Measurements from ENCODE around the gene SS18L1. TPM values are rescaled to one million over a fixed set of nuclear protein-coding genes. Genes with fewer than 3 reads are reported as not detected.
A peak's percentile ranks its signal among the peaks of the same experiment; 100 is the strongest.

Gene SS18L1
- total and polyA plus RNA-seq, 10 of the 15 experiments (the other 5 are each of a cell fraction or from before 2014, with no cell fraction given) = 1.8 to 20.0 (median 6.6) TPM

DNA sequence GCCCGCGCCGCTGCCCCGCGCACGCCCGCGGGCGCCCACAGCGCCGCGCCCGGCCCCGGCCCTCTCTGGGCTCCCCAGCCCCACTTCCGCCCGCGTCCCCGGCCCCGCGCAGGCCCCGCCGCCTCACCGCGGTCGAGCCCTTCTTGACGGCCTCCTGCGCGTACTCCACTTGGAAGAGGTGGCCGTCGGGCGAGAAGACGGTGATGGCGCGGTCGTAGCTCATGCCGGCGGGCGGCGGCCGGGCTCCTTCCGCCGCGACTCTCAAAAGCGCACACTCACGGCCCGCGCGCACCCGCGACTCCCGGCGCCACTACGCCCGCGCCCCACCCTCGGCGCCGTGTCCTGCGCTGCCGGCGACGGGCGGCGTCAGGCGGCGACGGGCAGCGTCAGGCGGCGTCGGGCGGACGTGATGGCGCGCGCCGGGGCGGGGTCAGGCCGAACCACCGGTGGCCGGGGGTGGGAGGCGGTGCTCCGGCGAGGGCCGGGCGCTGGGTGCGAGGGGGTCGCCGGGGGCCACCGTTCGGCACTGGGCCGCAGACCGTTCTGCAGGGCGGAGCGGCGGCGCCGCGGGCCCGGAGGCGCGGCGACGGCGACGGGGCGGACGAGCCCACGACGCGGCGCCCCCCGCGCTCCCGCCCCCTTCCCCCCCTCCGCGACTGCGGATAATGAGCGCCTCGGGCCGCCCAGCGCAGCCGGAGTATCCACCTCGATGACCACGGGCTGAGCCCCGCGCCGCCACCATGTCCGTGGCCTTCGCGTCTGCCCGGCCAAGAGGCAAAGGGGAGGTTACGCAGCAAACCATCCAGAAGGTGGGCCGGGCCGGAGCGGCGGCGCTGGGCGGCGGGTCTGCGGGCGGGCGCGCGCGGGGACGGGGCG is at the start of gene SS18L1, which contains the start of gene PSMA7 (continued):
- no peak for TF ChIP-seq NFYA (IDR thresholded peaks at IDR 0.05; ENCODE audit: borderline replicate concordance, low read depth, low read length)
- TF ChIP-seq BHLHE40 (IDR thresholded peaks at IDR 0.05; ENCODE audit: borderline replicate concordance in 1 of 2, low read depth in 2 of 2, low read length in 1 of 2) = peak; percentile 72 to 98
- TF ChIP-seq CREM (IDR thresholded peaks at IDR 0.05; ENCODE audit: low read depth) = peak; percentile 62; the same call in 1 of the 2 replicates
- TF ChIP-seq CHD2 (IDR thresholded peaks at IDR 0.05; ENCODE audit: borderline replicate concordance, low read depth, low read length) = no peak
- TF ChIP-seq TAF1 (IDR thresholded peaks at IDR 0.05; ENCODE audit: borderline replicate concordance, low read depth, low read length) = peak; percentile 44; the same call in 1 of the 2 replicates
- peak; percentile 0 to 82; a peak in 2 of 3 replicates for TF ChIP-seq EGR1 (IDR thresholded peaks at IDR 0.05; ENCODE audit: borderline replicate concordance in 1 of 2, low read depth in 2 of 2, low read length in 2 of 2)
- no peak for TF ChIP-seq ZZZ3 (IDR thresholded peaks at IDR 0.05; ENCODE audit: control insufficient read depth, insufficient read length, low read depth)
- no peak for TF ChIP-seq ZBTB11 (CRISPR knock-in tag; IDR thresholded peaks at IDR 0.05)
- TF ChIP-seq, protein P1, sequence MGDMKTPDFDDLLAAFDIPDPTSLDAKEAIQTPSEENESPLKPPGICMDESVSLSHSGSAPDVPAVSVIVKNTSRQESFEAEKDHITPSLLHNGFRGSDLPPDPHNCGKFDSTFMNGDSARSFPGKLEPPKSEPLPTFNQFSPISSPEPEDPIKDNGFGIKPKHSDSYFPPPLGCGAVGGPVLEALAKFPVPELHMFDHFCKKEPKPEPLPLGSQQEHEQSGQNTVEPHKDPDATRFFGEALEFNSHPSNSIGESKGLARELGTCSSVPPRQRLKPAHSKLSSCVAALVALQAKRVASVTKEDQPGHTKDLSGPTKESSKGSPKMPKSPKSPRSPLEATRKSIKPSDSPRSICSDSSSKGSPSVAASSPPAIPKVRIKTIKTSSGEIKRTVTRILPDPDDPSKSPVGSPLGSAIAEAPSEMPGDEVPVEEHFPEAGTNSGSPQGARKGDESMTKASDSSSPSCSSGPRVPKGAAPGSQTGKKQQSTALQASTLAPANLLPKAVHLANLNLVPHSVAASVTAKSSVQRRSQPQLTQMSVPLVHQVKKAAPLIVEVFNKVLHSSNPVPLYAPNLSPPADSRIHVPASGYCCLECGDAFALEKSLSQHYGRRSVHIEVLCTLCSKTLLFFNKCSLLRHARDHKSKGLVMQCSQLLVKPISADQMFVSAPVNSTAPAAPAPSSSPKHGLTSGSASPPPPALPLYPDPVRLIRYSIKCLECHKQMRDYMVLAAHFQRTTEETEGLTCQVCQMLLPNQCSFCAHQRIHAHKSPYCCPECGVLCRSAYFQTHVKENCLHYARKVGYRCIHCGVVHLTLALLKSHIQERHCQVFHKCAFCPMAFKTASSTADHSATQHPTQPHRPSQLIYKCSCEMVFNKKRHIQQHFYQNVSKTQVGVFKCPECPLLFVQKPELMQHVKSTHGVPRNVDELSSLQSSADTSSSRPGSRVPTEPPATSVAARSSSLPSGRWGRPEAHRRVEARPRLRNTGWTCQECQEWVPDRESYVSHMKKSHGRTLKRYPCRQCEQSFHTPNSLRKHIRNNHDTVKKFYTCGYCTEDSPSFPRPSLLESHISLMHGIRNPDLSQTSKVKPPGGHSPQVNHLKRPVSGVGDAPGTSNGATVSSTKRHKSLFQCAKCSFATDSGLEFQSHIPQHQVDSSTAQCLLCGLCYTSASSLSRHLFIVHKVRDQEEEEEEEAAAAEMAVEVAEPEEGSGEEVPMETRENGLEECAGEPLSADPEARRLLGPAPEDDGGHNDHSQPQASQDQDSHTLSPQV (IDR thresholded peaks at IDR 0.05) = no peak
- no peak for TF ChIP-seq ZNF384 (IDR thresholded peaks at IDR 0.05; ENCODE audit: borderline replicate concordance, low read depth, low read length)
- no peak for TF ChIP-seq ETV6 (conservative IDR thresholded peaks at IDR 0.05 in 1 of 2, IDR thresholded peaks at IDR 0.05 in 1 of 2; ENCODE audit: borderline replicate concordance in 1 of 2, low read depth in 1 of 2)
- TF ChIP-seq RBBP5 (conservative IDR thresholded peaks at IDR 0.05) = no peak
- peak; percentile 74 for TF ChIP-seq KLF5 (IDR thresholded peaks at IDR 0.05; ENCODE audit: partially characterized antibody)
- no peak; the same call in 1 of the 2 replicates for TF ChIP-seq SIN3A (IDR thresholded peaks at IDR 0.05; ENCODE audit: low read depth, low read length)
- no peak for TF ChIP-seq CTCF (IDR thresholded peaks at IDR 0.05 in 2 of 3, conservative IDR thresholded peaks at IDR 0.05 in 1 of 3; ENCODE audit: control insufficient read depth in 2 of 3, extremely low read depth in 1 of 3, insufficient read depth in 1 of 3, low read depth in 3 of 3, low read length in 3 of 3)
- peak; percentile 43; the same call in 1 of the 2 replicates for TF ChIP-seq GATAD2B (conservative IDR thresholded peaks at IDR 0.05; ENCODE audit: low read depth)
- TF ChIP-seq GABPA (IDR thresholded peaks at IDR 0.05; ENCODE audit: low read depth) = no peak
- TF ChIP-seq SUZ12 (IDR thresholded peaks at IDR 0.05; ENCODE audit: unreplicated experiment) = no peak
